GM21515 (cell line): Measurements from ENCODE around the gene TSEN2.
"Not testable (repeated sequence)": the region's sequence is repeated elsewhere in the genome, so short reads cannot be mapped to it uniquely, and the experiment has no call there.

ENCODE experiments used
- ATAC-seq: cut with Tn5 transposase; IDR thresholded peaks from one replicate; pipeline ENCODE4 v1.9.1; 2021; ENCODE audit not compliant: unreplicated experiment

Gene TSEN2

GRCh38 chr3:12471241-12471640 lies 13.0 kb upstream of the TSEN2 start:
- no peak for ATAC-seq

- ATAC-seq = no peak
These were observed 12.2 kb upstream of the TSEN2 start for GRCh38 chr3:12472000-12472610.

- no peak for ATAC-seq
These were observed 11.5 kb upstream of the TSEN2 start for GRCh38 chr3:12472796-12473195.

GRCh38 chr3:12473511-12473910 lies 10.8 kb upstream of the TSEN2 start:
- no peak for ATAC-seq

GRCh38 chr3:12476238-12476897 lies 7.9 kb upstream of the TSEN2 start:
- no peak for ATAC-seq

- ATAC-seq = no peak
These were observed 7.0 kb upstream of the TSEN2 start for GRCh38 chr3:12477256-12477655.

- no peak for ATAC-seq
These were observed 6.0 kb upstream of the TSEN2 start for GRCh38 chr3:12478326-12478725.

GRCh38 chr3:12479198-12479597 lies 5.1 kb upstream of the TSEN2 start:
- ATAC-seq = not testable (repeated sequence)

GRCh38 chr3:12479919-12480427 lies 4.3 kb upstream of the TSEN2 start:
- no peak for ATAC-seq

GRCh38 chr3:12483410-12483809 lies 870 bp upstream of the TSEN2 start:
- no peak for ATAC-seq

GRCh38 chr3:12483872-12484197 lies 445 bp upstream of the TSEN2 start:
- ATAC-seq = no peak

GRCh38 chr3:12484983-12485327 lies 675 bp downstream of the TSEN2 start:
- ATAC-seq = no peak

- ATAC-seq = no peak
These were observed 1.7 kb downstream of the TSEN2 start for GRCh38 chr3:12486001-12486400.

- no peak for ATAC-seq
These were observed 2.6 kb downstream of the TSEN2 start for GRCh38 chr3:12486916-12487315.

- no peak for ATAC-seq
These were observed 3.1 kb downstream of the TSEN2 start for GRCh38 chr3:12487336-12487735.

GRCh38 chr3:12487786-12488185 lies 3.5 kb downstream of the TSEN2 start:
- ATAC-seq = no peak

GRCh38 chr3:12489368-12489767 lies 5.1 kb downstream of the TSEN2 start:
- no peak for ATAC-seq

GRCh38 chr3:12489832-12490231 lies 5.6 kb downstream of the TSEN2 start:
- ATAC-seq = no peak

GRCh38 chr3:12490547-12490946 lies 6.3 kb downstream of the TSEN2 start:
- no peak for ATAC-seq

- ATAC-seq = no peak
These were observed 11.6 kb downstream of the TSEN2 start for GRCh38 chr3:12495749-12496452.

- no peak for ATAC-seq
These were observed 12.1 kb downstream of the TSEN2 start for GRCh38 chr3:12496453-12496761.

GRCh38 chr3:12499474-12499873 lies 15.2 kb downstream of the TSEN2 start:
- ATAC-seq = no peak
